Measurements from ENCODE around the gene AP4S1. TPM values are rescaled to one million over a fixed set of nuclear protein-coding genes. Genes with fewer than 3 reads are reported as not detected.
A peak's percentile ranks its signal among the peaks of the same experiment; 100 is the strongest.

AP4S1 gene
- polyA plus RNA-seq, 1 experiment: 8.0 TPM

DNA sequence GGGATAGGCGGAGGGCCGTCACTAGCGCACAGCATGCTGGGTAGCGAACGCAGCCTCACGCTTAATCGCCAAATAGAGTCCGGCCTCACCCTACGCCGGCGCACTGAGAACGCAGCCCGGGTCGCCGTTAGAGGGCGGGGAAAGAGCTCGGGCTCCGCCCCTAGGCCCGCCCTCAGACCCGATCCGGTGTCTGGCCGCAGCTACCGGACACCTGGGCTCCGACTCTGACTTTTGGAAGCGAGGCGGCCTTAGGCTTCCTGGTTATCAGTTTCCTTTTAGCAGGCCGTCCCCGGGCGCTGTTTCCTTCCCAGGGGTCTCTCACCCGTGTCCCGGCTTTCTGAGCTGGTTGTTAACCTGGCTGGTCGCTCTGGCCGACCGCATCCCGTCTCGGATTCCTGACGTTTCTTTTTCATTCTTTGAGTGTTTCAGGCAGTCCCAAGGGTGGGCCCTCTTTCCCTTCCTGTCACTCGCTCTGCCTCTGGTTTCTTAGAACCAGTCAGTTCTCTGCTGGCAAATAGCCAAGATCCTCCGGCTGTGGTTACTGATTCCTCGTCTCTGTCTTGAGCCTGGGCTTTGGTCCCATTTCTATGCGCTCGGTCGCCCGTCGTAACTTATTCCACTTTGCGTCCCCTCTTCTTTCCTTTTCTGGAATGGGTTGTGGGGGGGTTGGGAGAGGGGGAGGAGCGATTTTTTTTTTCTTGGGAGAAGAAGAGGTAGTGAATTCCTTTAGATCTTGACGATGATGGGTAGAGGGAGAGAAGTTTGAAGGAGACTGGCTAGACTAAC, 1.2 kb downstream of the AP4S1 start:
- DNase-seq (ENCODE audit: low read depth, low spot score): peak; percentile 96
- ChIA-PET CTCF (interaction anchor here (0.7 to 1.0 kb wide), 2 partner anchors 12 to 45 kb away, joined by 3 to 4 read pairs; no protein-coding TSS in a partner anchor), POLR2A (interaction anchor here (0.5 to 1.6 kb wide), 19 partner anchors 11 to 394 kb away, joined by 3 to 11 read pairs (median 4); partner anchors contain the start of gene HEATR5A)
- H3K27me3 ChIP-seq (ENCODE audit: control insufficient read depth, insufficient read depth, low read length): no peaks in the 10 kb centered on the region
- H3K4me3 ChIP-seq (ENCODE audit: low read depth, low read length): peak overlapping the region; percentile 93
- TF ChIP-seq, protein P1, sequence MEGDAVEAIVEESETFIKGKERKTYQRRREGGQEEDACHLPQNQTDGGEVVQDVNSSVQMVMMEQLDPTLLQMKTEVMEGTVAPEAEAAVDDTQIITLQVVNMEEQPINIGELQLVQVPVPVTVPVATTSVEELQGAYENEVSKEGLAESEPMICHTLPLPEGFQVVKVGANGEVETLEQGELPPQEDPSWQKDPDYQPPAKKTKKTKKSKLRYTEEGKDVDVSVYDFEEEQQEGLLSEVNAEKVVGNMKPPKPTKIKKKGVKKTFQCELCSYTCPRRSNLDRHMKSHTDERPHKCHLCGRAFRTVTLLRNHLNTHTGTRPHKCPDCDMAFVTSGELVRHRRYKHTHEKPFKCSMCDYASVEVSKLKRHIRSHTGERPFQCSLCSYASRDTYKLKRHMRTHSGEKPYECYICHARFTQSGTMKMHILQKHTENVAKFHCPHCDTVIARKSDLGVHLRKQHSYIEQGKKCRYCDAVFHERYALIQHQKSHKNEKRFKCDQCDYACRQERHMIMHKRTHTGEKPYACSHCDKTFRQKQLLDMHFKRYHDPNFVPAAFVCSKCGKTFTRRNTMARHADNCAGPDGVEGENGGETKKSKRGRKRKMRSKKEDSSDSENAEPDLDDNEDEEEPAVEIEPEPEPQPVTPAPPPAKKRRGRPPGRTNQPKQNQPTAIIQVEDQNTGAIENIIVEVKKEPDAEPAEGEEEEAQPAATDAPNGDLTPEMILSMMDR (IDR thresholded peaks at IDR 0.05; ENCODE audit: low read depth, low read length): no peak
- no peaks in the 10 kb centered on the region for H3K9me3 ChIP-seq (ENCODE audit: control insufficient read depth, insufficient read depth, low read length)
- H3K27ac ChIP-seq (ENCODE audit: low read depth, low read length): peak overlapping the region; percentile 95

DNA sequence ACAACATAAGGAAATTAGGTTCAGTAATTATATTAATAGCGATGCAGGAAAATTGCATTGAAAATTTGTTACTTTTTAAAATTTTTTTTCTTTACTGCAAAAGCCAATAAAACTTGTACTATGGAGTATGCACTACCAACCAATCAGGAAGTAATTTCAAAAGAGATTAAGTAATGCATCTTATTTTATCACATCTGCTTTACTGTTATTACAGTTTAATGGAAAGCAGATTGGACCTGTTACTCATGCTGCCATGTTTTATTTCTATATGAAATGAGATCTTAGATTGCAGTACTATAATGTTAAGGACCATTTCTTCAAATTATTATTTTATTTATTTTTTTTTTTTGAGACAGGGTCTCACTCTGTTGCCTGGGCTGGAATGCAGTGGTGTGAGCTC, 2.4 kb downstream of the AP4S1 start:
- Histone ChIP-seq H3K27me3 (ENCODE audit: control insufficient read depth, insufficient read depth, low read length) (no peaks in the 10 kb centered on the region), H3K9me3 (ENCODE audit: control insufficient read depth, insufficient read depth, low read length) (no peaks in the 10 kb centered on the region), H3K4me3 (ENCODE audit: low read depth, low read length) (no peak overlapping the region; the same call in 1 of the 2 replicates), H3K27ac (ENCODE audit: low read depth, low read length) (no peak overlapping the region)
- TF ChIP-seq, protein P1 (IDR thresholded peaks at IDR 0.05; ENCODE audit: low read depth, low read length): no peak
- ChIA-PET CTCF (interaction anchor here (1.4 kb wide), 1 partner anchor 55 kb away, joined by 3 read pairs; no protein-coding TSS in a partner anchor), POLR2A (no interaction called here)
- no peak for DNase-seq (ENCODE audit: low read depth, low spot score)

DNA sequence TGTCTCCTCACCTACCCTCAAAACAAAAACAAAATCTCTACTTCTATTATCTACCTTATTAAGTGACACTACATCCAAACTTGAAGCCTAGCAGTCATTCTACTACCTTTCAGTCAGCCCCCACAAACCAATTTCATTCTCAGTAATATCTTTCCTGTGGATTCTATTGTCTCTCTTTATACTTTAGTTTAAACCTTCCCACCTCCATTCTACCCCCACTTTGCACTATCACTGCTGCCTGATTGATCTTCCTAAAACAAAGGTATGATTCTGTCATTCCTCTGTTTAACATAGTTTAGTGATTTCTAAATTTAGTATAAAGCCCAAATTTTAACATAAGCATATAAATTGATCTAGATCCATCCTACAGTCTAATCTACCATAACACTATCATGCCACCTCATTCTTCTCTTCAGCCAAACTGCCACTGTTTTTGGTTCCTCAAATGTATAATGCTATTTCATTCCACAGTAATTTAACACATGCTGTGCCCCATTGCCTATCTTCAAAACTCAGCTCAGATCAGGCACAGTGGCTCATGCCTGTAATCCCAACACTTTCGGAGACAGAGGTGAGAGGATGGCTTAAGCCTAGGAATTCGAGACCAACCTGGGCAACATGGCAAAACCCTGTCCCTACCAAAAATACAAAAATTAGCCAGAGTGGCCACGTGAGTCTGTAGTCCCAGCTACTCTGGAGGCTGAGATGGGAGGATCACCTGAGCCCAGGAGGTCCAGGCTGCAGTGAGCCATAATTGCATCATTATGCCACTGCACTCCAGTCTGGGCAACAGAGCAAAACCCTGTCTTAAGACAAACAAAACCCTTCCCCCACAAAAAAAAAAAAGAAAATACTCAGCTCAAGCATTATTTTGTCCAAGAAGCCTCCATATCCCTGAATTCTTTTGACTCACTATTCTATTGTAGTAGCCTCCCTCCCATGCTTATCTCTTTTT, 3.8 kb downstream of the AP4S1 start:
- ChIA-PET CTCF (no interaction called here), POLR2A (interaction anchor here (0.7 kb wide), 1 partner anchor 54 kb away, joined by 3 read pairs; no protein-coding TSS in a partner anchor)
- TF ChIP-seq, protein P1 (IDR thresholded peaks at IDR 0.05; ENCODE audit: low read depth, low read length): no peak

DNA sequence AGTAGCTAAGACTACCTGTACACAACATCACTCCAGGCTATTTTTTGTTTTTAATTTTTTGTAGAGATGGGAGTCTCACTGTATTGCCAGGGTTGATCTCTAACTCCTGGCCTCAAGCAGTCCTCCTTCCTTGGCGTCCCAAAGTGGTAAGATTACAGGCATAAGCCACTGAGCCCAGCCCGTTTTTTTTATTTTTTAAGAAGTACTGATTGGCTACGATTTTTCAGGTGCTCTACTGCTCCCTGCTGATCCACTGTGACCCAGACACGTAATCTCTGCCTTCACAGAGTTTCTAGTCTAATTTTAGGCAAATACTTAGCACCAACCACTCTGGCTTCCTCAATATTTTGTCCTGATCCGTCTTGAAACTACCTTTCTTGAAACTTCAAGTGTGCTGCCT, 5.0 kb downstream of the AP4S1 start:
- TF ChIP-seq, protein P1 (IDR thresholded peaks at IDR 0.05; ENCODE audit: low read depth, low read length): no peak
- no peaks in the 10 kb centered on the region for H3K9me3 ChIP-seq (ENCODE audit: control insufficient read depth, insufficient read depth, low read length)
- no peak overlapping the region for H3K4me3 ChIP-seq (ENCODE audit: low read depth, low read length)
- ChIA-PET POLR2A (no interaction called here), CTCF (no interaction called here)
- no peak overlapping the region for H3K27ac ChIP-seq (ENCODE audit: low read depth, low read length)
- H3K27me3 ChIP-seq (ENCODE audit: control insufficient read depth, insufficient read depth, low read length): no peaks in the 10 kb centered on the region
- DNase-seq (ENCODE audit: low read depth, low spot score): no peak

More for the DNA sequence above, 3.8 kb downstream of the AP4S1 start:
- Histone ChIP-seq H3K27me3 (ENCODE audit: control insufficient read depth, insufficient read depth, low read length) (no peaks in the 10 kb centered on the region), H3K27ac (ENCODE audit: low read depth, low read length) (no peak overlapping the region), H3K4me3 (ENCODE audit: low read depth, low read length) (no peak overlapping the region), H3K9me3 (ENCODE audit: control insufficient read depth, insufficient read depth, low read length) (no peaks in the 10 kb centered on the region)
- no peak for DNase-seq (ENCODE audit: low read depth, low spot score)

All from AG04450 (cell line).